ENCODE results near the gene MRPS25. TPM values are rescaled to one million over a fixed set of nuclear protein-coding genes. Genes with fewer than 3 reads are reported as not detected.

Gene MRPS25
- total and polyA plus RNA-seq, 9 of the 15 experiments (the other 6 are each of a cell fraction or from before 2014, with no cell fraction given), result 34.3 to 129 (median 78.2) TPM

- 0 out of 2 replicates have a peak, but pooled peaks have one; percentile 56 for TF ChIP-seq ZNF444 (CRISPR knock-in tag; IDR thresholded peaks at IDR 0.05)
- TF ChIP-seq KLF1 (tag; IDR thresholded peaks at IDR 0.05), result peak; percentile 17; the same call in 1 of the 2 replicates
- no peak for TF ChIP-seq ZBTB49 (CRISPR knock-in tag; IDR thresholded peaks at IDR 0.05; ENCODE audit: borderline replicate concordance)
- peak; percentile 99 for TF ChIP-seq ZNF395 (CRISPR knock-in tag; IDR thresholded peaks at IDR 0.05)
- peak; percentile 83 for TF ChIP-seq GABPB1 (CRISPR knock-in tag; IDR thresholded peaks at IDR 0.05)
- no peak for TF ChIP-seq CBX2 (IDR thresholded peaks at IDR 0.05; ENCODE audit: insufficient read depth, low read length, poor library complexity, severe bottlenecking)
- TF ChIP-seq ARID1B (IDR thresholded peaks at IDR 0.05), result peak; percentile 99
- peak; percentile 87; the same call in 1 of the 2 replicates for TF ChIP-seq TCF7 (IDR thresholded peaks at IDR 0.05; ENCODE audit: borderline replicate concordance)
- peak; percentile 74 for TF ChIP-seq FOSL1 (tag; conservative IDR thresholded peaks at IDR 0.05)
- TF ChIP-seq ZNF134 (CRISPR knock-in tag; conservative IDR thresholded peaks at IDR 0.05), result no peak
- TF ChIP-seq ZNF324 (CRISPR knock-in tag; IDR thresholded peaks at IDR 0.05), result peak; percentile 4; the same call in 1 of the 2 replicates
- TF ChIP-seq ATF7 (IDR thresholded peaks at IDR 0.05), result peak; percentile 77; the same call in 1 of the 2 replicates
- TF ChIP-seq SUPT5H (IDR thresholded peaks at IDR 0.05), result no peak
- TF ChIP-seq ZNF133 (CRISPR knock-in tag; IDR thresholded peaks at IDR 0.05), result no peak
- no peak for TF ChIP-seq HIVEP1 (CRISPR knock-in tag; IDR thresholded peaks at IDR 0.05)
- no peak for TF ChIP-seq MCM5 (IDR thresholded peaks at IDR 0.05; ENCODE audit: low read depth)
- TF ChIP-seq ARID2 (IDR thresholded peaks at IDR 0.05), result no peak
- no peak for TF ChIP-seq DLX4 (CRISPR knock-in tag; IDR thresholded peaks at IDR 0.05)
- TF ChIP-seq CBX5 (IDR thresholded peaks at IDR 0.05; ENCODE audit: borderline replicate concordance, low read depth), result no peak; the same call in 1 of the 2 replicates
- no peak for TF ChIP-seq ZBTB8A (IDR thresholded peaks at IDR 0.05; ENCODE audit: partially characterized antibody)
- no peak for TF ChIP-seq IRF9 (tag; IDR thresholded peaks at IDR 0.05)
- no peak for TF ChIP-seq SREBF1 (IDR thresholded peaks at IDR 0.05; ENCODE audit: borderline replicate concordance, low read depth, low read length)
- TF ChIP-seq GTF2A2 (tag; IDR thresholded peaks at IDR 0.05), result no peak
Measured at GRCh38 chr3:15052335-15053242, 12.5 kb downstream of the MRPS25 start (continued).

All from K562 (cell line).